ENCODE measurements around the gene GGA1. TPM values are rescaled to one million over a fixed set of nuclear protein-coding genes. Genes with fewer than 3 reads are reported as not detected.

The GGA1 gene
- total RNA-seq, 1 experiment from 2014 or later: 89.8 TPM

GRCh38 chr22:37623075-37624016 is 14.7 kb downstream of the GGA1 start:
- CTCF ChIA-PET: no interaction called here
- no peak overlapping the region for H3K27ac Mint-ChIP-seq (ENCODE audit: unreplicated experiment)
- TF ChIP-seq CTCF (IDR thresholded peaks at IDR 0.05; ENCODE audit: unreplicated experiment): peak; percentile 91
- BruUV-seq (replicated peaks): no TSS peak
- no peaks in the 10 kb centered on the region for H3K27me3 Mint-ChIP-seq (ENCODE audit: unreplicated experiment)
- no peaks in the 10 kb centered on the region for H3K4me1 Mint-ChIP-seq (ENCODE audit: low read depth, unreplicated experiment)
- intact Hi-C loops (cut with micrococcal nuclease; ENCODE audit: unreplicated experiment): no loop called here
- peak; percentile 73 for DNase-seq
- H3K9me3 Mint-ChIP-seq (ENCODE audit: low read depth, unreplicated experiment): no peaks in the 10 kb centered on the region
- no peak overlapping the region for H3K4me3 Mint-ChIP-seq (ENCODE audit: low read depth, unreplicated experiment)
- peaks cover 46% of the 10 kb centered on the region for H3K36me3 Mint-ChIP-seq (ENCODE audit: insufficient read depth, unreplicated experiment)

- no peak for TF ChIP-seq CTCF (IDR thresholded peaks at IDR 0.05; ENCODE audit: unreplicated experiment)
- Mint-ChIP-seq H3K4me3 (ENCODE audit: low read depth, unreplicated experiment) (no peak overlapping the region), H3K4me1 (ENCODE audit: low read depth, unreplicated experiment) (no peaks in the 10 kb centered on the region), H3K27ac (ENCODE audit: unreplicated experiment) (no peak overlapping the region), H3K9me3 (ENCODE audit: low read depth, unreplicated experiment) (no peaks in the 10 kb centered on the region), H3K27me3 (ENCODE audit: unreplicated experiment) (no peaks in the 10 kb centered on the region), H3K36me3 (ENCODE audit: insufficient read depth, unreplicated experiment) (peaks cover 44% of the 10 kb centered on the region)
- BruUV-seq (replicated peaks): no TSS peak
- no peak for DNase-seq
- intact Hi-C loops (cut with micrococcal nuclease; ENCODE audit: unreplicated experiment): no loop called here
- CTCF ChIA-PET: no interaction called here
Measured at GRCh38 chr22:37624017-37624365, 15.4 kb downstream of the GGA1 start.

- DNase-seq: no peak
- Mint-ChIP-seq H3K9me3 (ENCODE audit: low read depth, unreplicated experiment) (no peaks in the 10 kb centered on the region), H3K4me1 (ENCODE audit: low read depth, unreplicated experiment) (no peaks in the 10 kb centered on the region), H3K4me3 (ENCODE audit: low read depth, unreplicated experiment) (no peak overlapping the region), H3K27ac (ENCODE audit: unreplicated experiment) (no peak overlapping the region), H3K36me3 (ENCODE audit: insufficient read depth, unreplicated experiment) (peaks cover 39% of the 10 kb centered on the region), H3K27me3 (ENCODE audit: unreplicated experiment) (no peaks in the 10 kb centered on the region)
- CTCF ChIA-PET: interaction anchor here (1.5 kb wide), 1 partner anchor 67 kb away, joined by 3 read pairs; no protein-coding TSS in a partner anchor
- no peak for TF ChIP-seq CTCF (IDR thresholded peaks at IDR 0.05; ENCODE audit: unreplicated experiment)
- BruUV-seq (replicated peaks): no TSS peak
- intact Hi-C loops (cut with micrococcal nuclease; ENCODE audit: unreplicated experiment): no loop called here
Measured at GRCh38 chr22:37624876-37625275, 16.2 kb downstream of the GGA1 start.

GRCh38 chr22:37625737-37626136 is 17.1 kb downstream of the GGA1 start:
- Mint-ChIP-seq H3K27ac (ENCODE audit: unreplicated experiment) (no peak overlapping the region), H3K27me3 (ENCODE audit: unreplicated experiment) (no peaks in the 10 kb centered on the region), H3K4me3 (ENCODE audit: low read depth, unreplicated experiment) (no peak overlapping the region), H3K36me3 (ENCODE audit: insufficient read depth, unreplicated experiment) (peaks cover 35% of the 10 kb centered on the region), H3K9me3 (ENCODE audit: low read depth, unreplicated experiment) (no peaks in the 10 kb centered on the region), H3K4me1 (ENCODE audit: low read depth, unreplicated experiment) (no peaks in the 10 kb centered on the region)
- no TSS peak for BruUV-seq (replicated peaks)
- no peak for TF ChIP-seq CTCF (IDR thresholded peaks at IDR 0.05; ENCODE audit: unreplicated experiment)
- CTCF ChIA-PET: interaction anchor here (0.6 to 1.5 kb wide), 2 partner anchors 15 to 68 kb away, joined by 3 read pairs; no protein-coding TSS in a partner anchor
- DNase-seq: no peak
- intact Hi-C loops (cut with micrococcal nuclease; ENCODE audit: unreplicated experiment): no loop called here

Measured in Calu3 (cell line).